ENCODE data around the gene FAM228B. TPM values are rescaled to one million over a fixed set of nuclear protein-coding genes. Genes with fewer than 3 reads are reported as not detected.
A peak's percentile ranks its signal among the peaks of the same experiment; 100 is the strongest.

FAM228B gene
- total RNA-seq, 1 donor from 2014 or later = 29.6 TPM

DNA sequence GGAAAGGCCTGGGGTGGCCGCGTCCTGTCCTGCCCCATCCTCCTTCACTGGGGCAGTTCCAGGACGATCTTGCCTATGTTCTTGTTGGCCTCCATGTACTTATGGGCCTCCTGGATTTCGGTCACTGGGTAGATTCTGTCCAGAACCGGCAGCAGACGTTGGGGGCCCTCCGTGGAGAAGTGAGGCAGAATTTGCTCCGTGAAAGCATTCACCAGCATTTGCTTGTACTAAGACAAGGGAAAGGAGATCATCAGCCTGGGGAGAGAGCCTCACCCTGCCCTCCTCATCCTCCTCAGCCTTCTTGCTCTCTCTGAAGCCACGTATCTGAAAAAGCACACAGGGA lies 45.8 kb upstream of the FAM228B start:
- no peak for DNase-seq
- TF ChIP-seq, protein P1, sequence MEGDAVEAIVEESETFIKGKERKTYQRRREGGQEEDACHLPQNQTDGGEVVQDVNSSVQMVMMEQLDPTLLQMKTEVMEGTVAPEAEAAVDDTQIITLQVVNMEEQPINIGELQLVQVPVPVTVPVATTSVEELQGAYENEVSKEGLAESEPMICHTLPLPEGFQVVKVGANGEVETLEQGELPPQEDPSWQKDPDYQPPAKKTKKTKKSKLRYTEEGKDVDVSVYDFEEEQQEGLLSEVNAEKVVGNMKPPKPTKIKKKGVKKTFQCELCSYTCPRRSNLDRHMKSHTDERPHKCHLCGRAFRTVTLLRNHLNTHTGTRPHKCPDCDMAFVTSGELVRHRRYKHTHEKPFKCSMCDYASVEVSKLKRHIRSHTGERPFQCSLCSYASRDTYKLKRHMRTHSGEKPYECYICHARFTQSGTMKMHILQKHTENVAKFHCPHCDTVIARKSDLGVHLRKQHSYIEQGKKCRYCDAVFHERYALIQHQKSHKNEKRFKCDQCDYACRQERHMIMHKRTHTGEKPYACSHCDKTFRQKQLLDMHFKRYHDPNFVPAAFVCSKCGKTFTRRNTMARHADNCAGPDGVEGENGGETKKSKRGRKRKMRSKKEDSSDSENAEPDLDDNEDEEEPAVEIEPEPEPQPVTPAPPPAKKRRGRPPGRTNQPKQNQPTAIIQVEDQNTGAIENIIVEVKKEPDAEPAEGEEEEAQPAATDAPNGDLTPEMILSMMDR (IDR thresholded peaks at IDR 0.05; ENCODE audit: borderline replicate concordance) = no peak
- no peaks in the 10 kb centered on the region for H3K27me3 ChIP-seq (ENCODE audit: low read depth)
- intact Hi-C loops (cut with micrococcal nuclease) = no loop called here
- peak overlapping the region; percentile 91 for H3K4me3 ChIP-seq
- peak overlapping the region; percentile 93 for H3K27ac ChIP-seq (replicated peaks)
- peaks cover 34% of the 10 kb centered on the region for H3K4me1 ChIP-seq
- H3K36me3 ChIP-seq = peaks cover 40% of the 10 kb centered on the region
- H3K9me3 ChIP-seq (replicated peaks) = no peaks in the 10 kb centered on the region

DNA sequence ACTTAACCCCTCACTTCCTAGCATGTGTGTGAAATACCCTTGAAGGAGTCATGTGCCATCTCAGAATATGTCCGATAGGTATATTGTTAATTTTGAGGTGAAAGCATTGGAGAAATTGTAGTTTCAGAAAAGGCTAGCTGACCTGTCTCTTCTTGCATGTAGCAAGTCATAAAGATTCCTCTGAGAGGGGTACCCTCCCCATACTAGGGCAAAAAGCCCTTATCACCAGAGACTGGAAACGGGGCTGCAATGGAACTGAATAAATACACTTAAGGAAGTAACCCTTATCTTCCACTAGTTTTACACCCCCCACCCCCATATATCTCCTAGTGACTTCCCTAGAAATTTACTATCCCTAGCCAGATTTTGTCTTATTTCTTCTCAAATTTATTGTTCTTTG lies 45.4 kb upstream of the FAM228B start:
- TF ChIP-seq, protein P1 (IDR thresholded peaks at IDR 0.05; ENCODE audit: borderline replicate concordance) = no peak
- Histone ChIP-seq H3K9me3 (replicated peaks) (no peaks in the 10 kb centered on the region), H3K4me1 (peaks cover 37% of the 10 kb centered on the region), H3K36me3 (peaks cover 40% of the 10 kb centered on the region), H3K27me3 (ENCODE audit: low read depth) (no peaks in the 10 kb centered on the region), H3K4me3 (peak overlapping the region; percentile 91), H3K27ac (replicated peaks) (peak overlapping the region; percentile 93)
- intact Hi-C loops (cut with micrococcal nuclease) = no loop called here
- DNase-seq = no peak

- H3K9me3 ChIP-seq (replicated peaks) = no peaks in the 10 kb centered on the region
- H3K4me1 ChIP-seq = peaks cover 50% of the 10 kb centered on the region
- intact Hi-C loops (cut with micrococcal nuclease) = no loop called here
- DNase-seq = no peak
- no peak overlapping the region for H3K4me3 ChIP-seq
- H3K27me3 ChIP-seq (ENCODE audit: low read depth) = no peaks in the 10 kb centered on the region
- H3K36me3 ChIP-seq = peaks cover 33% of the 10 kb centered on the region
- no peak overlapping the region for H3K27ac ChIP-seq (replicated peaks)
- TF ChIP-seq, protein P1 (IDR thresholded peaks at IDR 0.05; ENCODE audit: borderline replicate concordance) = no peak
Observed at GRCh38 chr2:24080701-24081100, 42.6 kb upstream of the FAM228B start.

- TF ChIP-seq, protein P1 (IDR thresholded peaks at IDR 0.05; ENCODE audit: borderline replicate concordance) = no peak
- H3K9me3 ChIP-seq (replicated peaks) = no peaks in the 10 kb centered on the region
Observed at GRCh38 chr2:24082787-24083566, 40.3 kb upstream of the FAM228B start.

GRCh38 chr2:24083567-24084385 lies 39.5 kb upstream of the FAM228B start:
- peak; percentile 74 for DNase-seq
- TF ChIP-seq, protein P1 (IDR thresholded peaks at IDR 0.05; ENCODE audit: borderline replicate concordance) = no peak
- peak overlapping the region; percentile 98 for H3K27ac ChIP-seq (replicated peaks)
- H3K27me3 ChIP-seq (ENCODE audit: low read depth) = no peaks in the 10 kb centered on the region
- intact Hi-C loops (cut with micrococcal nuclease) = no loop called here
- peak overlapping the region; percentile 85 for H3K4me3 ChIP-seq
- no peaks in the 10 kb centered on the region for H3K9me3 ChIP-seq (replicated peaks)
- peaks cover 30% of the 10 kb centered on the region for H3K4me1 ChIP-seq
- H3K36me3 ChIP-seq = peaks cover 33% of the 10 kb centered on the region

More at GRCh38 chr2:24082787-24083566, 40.3 kb upstream of the FAM228B start:
- no peak for DNase-seq
- peaks cover 30% of the 10 kb centered on the region for H3K4me1 ChIP-seq
- intact Hi-C loops (cut with micrococcal nuclease) = no loop called here
- H3K27ac ChIP-seq (replicated peaks) = peak overlapping the region; percentile 98
- peak overlapping the region; percentile 85 for H3K4me3 ChIP-seq
- H3K36me3 ChIP-seq = peaks cover 33% of the 10 kb centered on the region
- no peaks in the 10 kb centered on the region for H3K27me3 ChIP-seq (ENCODE audit: low read depth)

All from left ventricle myocardium inferior (tissue), 1 donor.